Epithelial cell of esophagus (primary cell): ENCODE data around the gene REC114.

Experiments
- DNase-seq: peaks from one replicate; pipeline ENCODE4 v3.0.0; 2010; ENCODE audit warnings: low read depth
- H3K4me3 ChIP-seq: 2 replicates; pipeline ENCODE4 v1.5.1; 2011; ENCODE audit warnings: mild to moderate bottlenecking, low read length, control low read depth
- CTCF ChIP-seq: IDR thresholded peaks from 2 replicates; pipeline ENCODE4 v1.5.1; 2011; ENCODE audit warnings: low read depth, mild to moderate bottlenecking, low read length, control low read depth, inconsistent platforms; ENCODE audit not compliant: insufficient read depth; ENCODE audit errors: missing control alignments

Gene REC114

DNA sequence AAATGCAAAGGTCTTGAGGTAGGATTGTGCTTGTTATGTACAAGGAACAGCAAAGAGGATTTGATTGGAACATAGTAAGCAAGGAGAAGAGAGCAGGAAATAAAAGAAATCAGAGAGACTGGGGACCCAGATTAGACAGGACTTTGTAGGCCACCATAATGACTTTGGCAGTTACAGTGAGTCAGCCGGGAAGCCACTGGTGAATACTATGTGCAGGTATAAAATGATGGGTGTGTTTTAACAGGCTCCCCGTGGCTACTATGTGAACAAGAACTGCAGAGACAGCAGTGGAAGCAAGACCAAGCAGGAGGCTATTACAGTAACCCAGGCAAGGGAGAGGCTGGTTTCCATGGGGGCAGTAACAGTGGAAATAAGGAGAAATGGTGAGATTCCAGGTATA is 135.1 kb downstream of the REC114 start:
- no peak overlapping the region for H3K4me3 ChIP-seq
- no peak for TF ChIP-seq CTCF
- peak; percentile 23 for DNase-seq

GRCh38 chr15:73582851-73583379 is 140.0 kb downstream of the REC114 start:
- H3K4me3 ChIP-seq, result no peak overlapping the region
- no peak for TF ChIP-seq CTCF
- no peak for DNase-seq

GRCh38 chr15:73583544-73583943 is 140.6 kb downstream of the REC114 start:
- DNase-seq, result no peak
- TF ChIP-seq CTCF, result no peak

GRCh38 chr15:73584699-73585420 is 141.9 kb downstream of the REC114 start:
- DNase-seq, result no peak
- no peak overlapping the region for H3K4me3 ChIP-seq
- no peak for TF ChIP-seq CTCF

More at GRCh38 chr15:73583544-73583943, 140.6 kb downstream of the REC114 start:
- no peak overlapping the region for H3K4me3 ChIP-seq

DNA sequence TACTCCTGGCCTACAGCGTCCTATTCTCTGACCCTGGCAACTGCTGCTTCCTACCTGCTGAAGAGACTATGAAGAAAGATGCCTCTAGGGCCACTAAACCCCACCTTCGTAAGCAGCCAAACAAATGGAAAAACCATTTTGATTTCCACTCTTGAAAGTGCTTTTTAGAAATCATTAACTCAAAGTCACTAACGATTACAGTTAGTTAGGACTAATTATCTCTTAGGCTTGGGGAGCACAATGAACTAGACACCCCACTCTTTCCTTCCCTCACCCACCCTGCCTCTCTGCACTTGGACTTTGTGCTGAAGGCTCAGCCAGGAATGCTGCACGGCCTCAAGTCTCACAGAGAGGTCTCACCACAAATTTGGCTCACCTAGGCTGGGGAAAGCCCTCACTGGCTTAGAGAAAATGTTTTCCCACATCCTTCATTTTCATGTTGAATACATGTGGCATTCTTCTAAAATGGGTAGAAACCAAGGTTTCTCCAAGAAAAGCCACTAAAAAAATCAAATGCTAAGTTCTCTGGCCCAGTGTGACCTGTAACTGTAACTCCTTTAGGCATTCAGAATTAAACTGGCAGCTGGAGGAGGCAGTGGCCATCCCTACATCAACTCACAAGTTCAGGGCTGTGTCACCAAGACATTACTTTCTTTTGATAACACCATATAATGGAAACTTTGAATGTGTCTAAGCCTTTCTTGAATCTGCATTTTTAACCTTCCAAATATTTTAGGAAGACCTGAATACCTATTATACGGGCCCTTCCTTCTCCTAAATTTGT is 143.1 kb downstream of the REC114 start:
- no peak for DNase-seq
- H3K4me3 ChIP-seq, result no peak overlapping the region
- no peak for TF ChIP-seq CTCF

DNA sequence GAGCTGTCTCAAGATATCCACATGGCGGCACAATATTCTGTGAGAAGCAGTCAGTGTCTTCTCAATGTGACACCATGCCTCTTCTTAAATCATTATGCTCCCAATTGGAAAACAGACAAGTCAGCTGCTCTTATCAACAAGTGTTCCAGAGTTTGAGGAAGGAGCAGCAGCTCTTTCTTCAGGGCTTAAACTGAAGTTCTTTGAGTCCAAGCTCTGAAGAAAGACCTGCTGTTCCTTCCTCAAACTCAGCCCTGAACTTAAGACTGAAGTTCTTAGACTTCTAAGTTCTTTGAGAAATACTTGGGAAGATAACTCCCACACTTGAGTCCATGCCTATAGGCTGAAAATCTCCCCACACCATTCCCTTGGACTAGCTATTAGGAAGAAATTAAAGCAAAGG is 146.8 kb downstream of the REC114 start:
- H3K4me3 ChIP-seq, result no peak overlapping the region
- DNase-seq, result no peak
- no peak for TF ChIP-seq CTCF
